ENCODE measurements around the gene KANK4.

KANK4 gene

GRCh38 chr1:62318756-62319544 is at the start of gene KANK4:
KANK4 (minus strand) TSS chr1:62319434; CDS start chr1:62281564, 37,870 bp downstream.
- TF ChIP-seq CTCF (IDR thresholded peaks at IDR 0.05; ENCODE audit: insufficient read depth, low read depth, low read length, missing control alignments), result no peak
- H3K4me3 ChIP-seq (ENCODE audit: low read length), result peak within 1 kb of the TSS; percentile 34
- peak; percentile 43 for DNase-seq (ENCODE audit: low read depth)

- no peak for DNase-seq (ENCODE audit: low read depth)
- no peak for TF ChIP-seq CTCF (IDR thresholded peaks at IDR 0.05; ENCODE audit: insufficient read depth, low read depth, low read length, missing control alignments)
- no peak overlapping the region for H3K4me3 ChIP-seq (ENCODE audit: low read length)
These were observed 49.8 kb upstream of the KANK4 start for GRCh38 chr1:62368989-62369388.

GRCh38 chr1:62367005-62367557 is 47.8 kb upstream of the KANK4 start:
- no peak for TF ChIP-seq CTCF (IDR thresholded peaks at IDR 0.05; ENCODE audit: insufficient read depth, low read depth, low read length, missing control alignments)
- DNase-seq (ENCODE audit: low read depth), result no peak
- no peak overlapping the region for H3K4me3 ChIP-seq (ENCODE audit: low read length)

- TF ChIP-seq CTCF (IDR thresholded peaks at IDR 0.05; ENCODE audit: insufficient read depth, low read depth, low read length, missing control alignments), result no peak
- DNase-seq (ENCODE audit: low read depth), result no peak
- no peak overlapping the region for H3K4me3 ChIP-seq (ENCODE audit: low read length)
These were observed 45.5 kb upstream of the KANK4 start for GRCh38 chr1:62364721-62365120.

GRCh38 chr1:62362926-62363325 is 43.7 kb upstream of the KANK4 start:
- TF ChIP-seq CTCF (IDR thresholded peaks at IDR 0.05; ENCODE audit: insufficient read depth, low read depth, low read length, missing control alignments), result no peak
- H3K4me3 ChIP-seq (ENCODE audit: low read length), result no peak overlapping the region
- DNase-seq (ENCODE audit: low read depth), result no peak

GRCh38 chr1:62362061-62362917 is 43.1 kb upstream of the KANK4 start:
- DNase-seq (ENCODE audit: low read depth), result no peak
- no peak for TF ChIP-seq CTCF (IDR thresholded peaks at IDR 0.05; ENCODE audit: insufficient read depth, low read depth, low read length, missing control alignments)
- no peak overlapping the region for H3K4me3 ChIP-seq (ENCODE audit: low read length)
